Erythroblast (primary cell): ENCODE data around the gene TMEM169.

ENCODE experiments used
- GATA1 ChIP-seq: IDR thresholded peaks from 2 replicates; pipeline ENCODE4 v1.6.1; 2011; ENCODE audit warnings: low read depth, mild to moderate bottlenecking, control low read depth, low read length, moderate library complexity
- POLR2A ChIP-seq: IDR thresholded peaks from 2 replicates; pipeline ENCODE4 v1.6.1; 2011; ENCODE audit warnings: mild to moderate bottlenecking, low read length

DNA sequence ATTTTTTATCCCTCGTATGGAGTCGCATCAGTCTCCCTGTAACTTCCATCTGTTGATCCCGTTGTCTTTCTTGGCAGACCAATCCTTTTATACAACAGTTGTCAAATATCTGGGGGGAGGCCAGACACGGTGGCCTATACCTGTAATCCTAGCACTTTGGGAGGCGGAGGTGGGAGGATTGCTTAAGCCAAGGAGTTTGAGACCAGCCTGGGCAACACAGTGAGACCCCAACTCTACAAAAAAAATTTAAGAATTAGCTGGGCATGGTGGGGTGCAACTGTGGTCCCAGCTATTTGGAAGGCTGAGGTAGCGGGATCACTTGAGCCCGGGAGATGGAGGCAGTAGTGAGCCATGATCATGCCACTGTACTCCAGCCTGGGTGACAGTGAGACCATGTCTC, 29.4 kb downstream of the TMEM169 start:
- no peak for TF ChIP-seq POLR2A
- TF ChIP-seq GATA1, result no peak
